ENCODE data around the gene SRRM3. TPM values are rescaled to one million over a fixed set of nuclear protein-coding genes. Genes with fewer than 3 reads are reported as not detected.

Gene SRRM3
- total and polyA plus RNA-seq, 9 of the 15 experiments (the other 6 are each of a cell fraction or from before 2014, with no cell fraction given): 0.04 to 0.91 (median 0.46) TPM; not detected in 2

GRCh38 chr7:76302347-76303201, 100.9 kb downstream of the SRRM3 start, which contains the start of gene HSPB1 (continued):
- TF ChIP-seq AFF1 (IDR thresholded peaks at IDR 0.05; ENCODE audit: low read depth in 1 of 2, partially characterized antibody in 2 of 2) (peak in 1 of 2 experiments; percentile 43), ZNF655 (CRISPR knock-in tag; IDR thresholded peaks at IDR 0.05) (no peak), CAMTA2 (CRISPR knock-in tag; conservative IDR thresholded peaks at IDR 0.05) (no peak), PHF8 (IDR thresholded peaks at IDR 0.05; ENCODE audit: borderline replicate concordance, low read length) (peak; percentile 74; the same call in 1 of the 2 replicates), NR2C1 (IDR thresholded peaks at IDR 0.05) (no peak), NR2C1 (tag; IDR thresholded peaks at IDR 0.05) (no peak), FOXJ3 (CRISPR knock-in tag; IDR thresholded peaks at IDR 0.05) (no peak), ZFPM2 (CRISPR knock-in tag; IDR thresholded peaks at IDR 0.05) (no peak), ZNF212 (CRISPR knock-in tag; IDR thresholded peaks at IDR 0.05) (no peak; the same call in 1 of the 2 replicates), HMGXB4 (CRISPR knock-in tag; IDR thresholded peaks at IDR 0.05) (peak; percentile 44; the same call in 1 of the 2 replicates), ZNF444 (CRISPR knock-in tag; IDR thresholded peaks at IDR 0.05) (no peak), ZNF57 (CRISPR knock-in tag; IDR thresholded peaks at IDR 0.05) (no peak), SIN3B (IDR thresholded peaks at IDR 0.05; ENCODE audit: low read depth) (no peak), RBM39 (optimal IDR thresholded peaks at IDR 0.05; ENCODE audit: low read depth, low read length) (no peak), NFATC3 (IDR thresholded peaks at IDR 0.05) (no peak), ZNF445 (CRISPR knock-in tag; IDR thresholded peaks at IDR 0.05; ENCODE audit: low read depth) (no peak), KAT7 (CRISPR knock-in tag; IDR thresholded peaks at IDR 0.05; ENCODE audit: borderline replicate concordance) (0 out of 2 replicates have a peak, but pooled peaks have one; percentile 17), STAG1 (CRISPR knock-in tag; IDR thresholded peaks at IDR 0.05; ENCODE audit: borderline replicate concordance) (no peak), EWSR1 (IDR thresholded peaks at IDR 0.05; ENCODE audit: borderline replicate concordance, low read depth, partially characterized antibody) (no peak)

Measured in K562 (cell line).